ENCODE data around the gene RLN3. TPM values are rescaled to one million over a fixed set of nuclear protein-coding genes. Genes with fewer than 3 reads are reported as not detected.

The RLN3 gene
- total RNA-seq, 1 experiment from 2014 or later = not detected

Other genes with a start within 250 kb of the RLN3 start
- 3.6 and 12.2 TPM in 2 replicates for gene ZSWIM4, start 232.7 kb upstream of the RLN3 start, total RNA-seq (2014; rRNA removed; shearing (Covaris generic))
- gene NANOS3, start 151.0 kb upstream of the RLN3 start, total RNA-seq (2014; rRNA removed; shearing (Covaris generic)) = not detected in 2 replicates
- 2.3 and 3.2 TPM in 2 replicates for gene BRME1, start 122.0 kb upstream of the RLN3 start, total RNA-seq (2014; rRNA removed; shearing (Covaris generic))
- gene CC2D1A, start 121.9 kb upstream of the RLN3 start, total RNA-seq (2014; rRNA removed; shearing (Covaris generic)) = 18.2 and 25.1 TPM in 2 replicates
- 2.8 TPM in 1 of 2 replicates, not detected in the other for gene PODNL1, start 89.7 kb upstream of the RLN3 start, total RNA-seq (2014; rRNA removed; shearing (Covaris generic))
- 14.5 and 20.9 TPM in 2 replicates for gene DCAF15, start 75.6 kb upstream of the RLN3 start, total RNA-seq (2014; rRNA removed; shearing (Covaris generic))
- gene RFX1, start 21.8 kb upstream of the RLN3 start, total RNA-seq (2014; rRNA removed; shearing (Covaris generic)) = 1.5 and 3.1 TPM in 2 replicates
- 2.3 and 4.8 TPM in 2 replicates for gene IL27RA, start 3.6 kb downstream of the RLN3 start, total RNA-seq (2014; rRNA removed; shearing (Covaris generic))
- gene PALM3, start 33.9 kb downstream of the RLN3 start, total RNA-seq (2014; rRNA removed; shearing (Covaris generic)) = 0.64 TPM in 1 of 2 replicates, not detected in the other
- gene MISP3, start 44.6 kb downstream of the RLN3 start, total RNA-seq (2014; rRNA removed; shearing (Covaris generic)) = 2.2 TPM in 1 of 2 replicates, not detected in the other
- not detected in 2 replicates for gene C19orf67, start 57.6 kb downstream of the RLN3 start, total RNA-seq (2014; rRNA removed; shearing (Covaris generic))
- gene SAMD1, start 62.6 kb downstream of the RLN3 start, total RNA-seq (2014; rRNA removed; shearing (Covaris generic)) = 10.5 and 43.2 TPM in 2 replicates
- gene PRKACA, start 89.6 kb downstream of the RLN3 start, total RNA-seq (2014; rRNA removed; shearing (Covaris generic)) = 46.3 and 93.7 TPM in 2 replicates
- 117 and 169 TPM in 2 replicates for gene ASF1B, start 108.4 kb downstream of the RLN3 start, total RNA-seq (2014; rRNA removed; shearing (Covaris generic))
- gene ADGRL1, start 178.0 kb downstream of the RLN3 start, total RNA-seq (2014; rRNA removed; shearing (Covaris generic)) = 2.4 and 4.8 TPM in 2 replicates

Measured in M059J (cell line).